Measurements from ENCODE around the gene LRCH3. TPM values are rescaled to one million over a fixed set of nuclear protein-coding genes. Genes with fewer than 3 reads are reported as not detected.
A peak's percentile ranks its signal among the peaks of the same experiment; 100 is the strongest.

The LRCH3 gene
- total RNA-seq, 1 experiment from 2014 or later, result 71.8 TPM

DNA sequence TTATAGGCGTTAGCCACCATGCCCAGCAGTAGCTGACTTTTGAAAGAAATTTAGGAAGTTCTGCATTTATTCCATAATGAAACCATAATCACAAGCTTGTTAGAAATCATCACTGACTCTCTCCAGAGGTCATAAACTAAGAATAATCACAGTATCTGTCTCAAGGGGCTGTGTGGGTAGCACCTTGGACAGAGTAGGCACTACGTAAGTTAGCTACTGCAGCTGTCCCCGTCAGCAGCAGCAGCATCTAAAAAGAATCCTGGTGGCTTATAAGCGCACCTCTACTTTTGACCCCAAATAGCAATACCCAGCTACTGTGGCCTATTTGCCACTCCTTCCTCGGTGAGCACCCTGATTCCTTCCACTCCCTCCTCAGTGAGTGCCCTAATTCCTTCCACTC is 101.1 kb downstream of the LRCH3 start:
- CTCF ChIA-PET, result no interaction called here
- POLR2A ChIA-PET (ENCODE audit: low non-redundant PET), result no interaction called here
- no peak for DNase-seq (ENCODE audit: low spot score)
- no peak overlapping the region for H3K27ac ChIP-seq (ENCODE audit: low read depth, low read length, poor library complexity, severe bottlenecking)
- H3K36me3 ChIP-seq (ENCODE audit: insufficient read depth, low read length, poor library complexity, severe bottlenecking), result no peaks in the 10 kb centered on the region
- H3K27me3 ChIP-seq (replicated peaks; ENCODE audit: insufficient read depth, low read depth, low read length, poor library complexity), result no peaks in the 10 kb centered on the region
- TF ChIP-seq, protein P1, sequence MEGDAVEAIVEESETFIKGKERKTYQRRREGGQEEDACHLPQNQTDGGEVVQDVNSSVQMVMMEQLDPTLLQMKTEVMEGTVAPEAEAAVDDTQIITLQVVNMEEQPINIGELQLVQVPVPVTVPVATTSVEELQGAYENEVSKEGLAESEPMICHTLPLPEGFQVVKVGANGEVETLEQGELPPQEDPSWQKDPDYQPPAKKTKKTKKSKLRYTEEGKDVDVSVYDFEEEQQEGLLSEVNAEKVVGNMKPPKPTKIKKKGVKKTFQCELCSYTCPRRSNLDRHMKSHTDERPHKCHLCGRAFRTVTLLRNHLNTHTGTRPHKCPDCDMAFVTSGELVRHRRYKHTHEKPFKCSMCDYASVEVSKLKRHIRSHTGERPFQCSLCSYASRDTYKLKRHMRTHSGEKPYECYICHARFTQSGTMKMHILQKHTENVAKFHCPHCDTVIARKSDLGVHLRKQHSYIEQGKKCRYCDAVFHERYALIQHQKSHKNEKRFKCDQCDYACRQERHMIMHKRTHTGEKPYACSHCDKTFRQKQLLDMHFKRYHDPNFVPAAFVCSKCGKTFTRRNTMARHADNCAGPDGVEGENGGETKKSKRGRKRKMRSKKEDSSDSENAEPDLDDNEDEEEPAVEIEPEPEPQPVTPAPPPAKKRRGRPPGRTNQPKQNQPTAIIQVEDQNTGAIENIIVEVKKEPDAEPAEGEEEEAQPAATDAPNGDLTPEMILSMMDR (conservative IDR thresholded peaks at IDR 0.05; ENCODE audit: low read depth, low read length), result no peak
- no peak for TF ChIP-seq EZH2 (IDR thresholded peaks at IDR 0.05; ENCODE audit: borderline replicate concordance, low read depth, low read length, poor library complexity, severe bottlenecking)
- no peaks in the 10 kb centered on the region for H3K4me1 ChIP-seq (ENCODE audit: insufficient read depth, low read length, poor library complexity, severe bottlenecking)
- no peaks in the 10 kb centered on the region for H3K9me3 ChIP-seq (ENCODE audit: low read depth, low read length, poor library complexity, severe bottlenecking)
- BruUV-seq (replicated peaks), result no TSS peak
- no peak overlapping the region for H3K4me3 ChIP-seq (ENCODE audit: low read depth, low read length, poor library complexity, severe bottlenecking)
- intact Hi-C loops (cut with micrococcal nuclease; ENCODE audit: unreplicated experiment), result no loop called here

DNA sequence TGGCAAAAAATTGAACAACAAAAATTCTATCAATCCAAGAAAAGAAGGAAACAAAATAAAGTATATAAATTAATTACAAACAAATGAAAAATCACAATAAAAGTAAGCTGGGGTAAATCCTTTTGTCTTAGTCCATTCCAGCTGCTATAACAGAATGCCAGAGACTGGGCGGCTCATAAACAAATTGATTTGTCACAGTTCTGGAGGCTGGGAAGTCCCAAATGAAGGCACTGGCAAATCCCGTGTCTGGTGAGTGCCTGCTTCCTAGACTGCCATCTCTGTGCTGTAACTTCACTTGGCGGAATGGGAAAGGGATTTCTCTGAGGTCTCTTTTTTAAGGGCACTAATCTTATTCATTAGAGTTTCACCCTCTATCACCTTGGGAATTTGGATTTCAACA is 105.4 kb downstream of the LRCH3 start:
- DNase-seq (ENCODE audit: low spot score), result peak; percentile 44

DNA sequence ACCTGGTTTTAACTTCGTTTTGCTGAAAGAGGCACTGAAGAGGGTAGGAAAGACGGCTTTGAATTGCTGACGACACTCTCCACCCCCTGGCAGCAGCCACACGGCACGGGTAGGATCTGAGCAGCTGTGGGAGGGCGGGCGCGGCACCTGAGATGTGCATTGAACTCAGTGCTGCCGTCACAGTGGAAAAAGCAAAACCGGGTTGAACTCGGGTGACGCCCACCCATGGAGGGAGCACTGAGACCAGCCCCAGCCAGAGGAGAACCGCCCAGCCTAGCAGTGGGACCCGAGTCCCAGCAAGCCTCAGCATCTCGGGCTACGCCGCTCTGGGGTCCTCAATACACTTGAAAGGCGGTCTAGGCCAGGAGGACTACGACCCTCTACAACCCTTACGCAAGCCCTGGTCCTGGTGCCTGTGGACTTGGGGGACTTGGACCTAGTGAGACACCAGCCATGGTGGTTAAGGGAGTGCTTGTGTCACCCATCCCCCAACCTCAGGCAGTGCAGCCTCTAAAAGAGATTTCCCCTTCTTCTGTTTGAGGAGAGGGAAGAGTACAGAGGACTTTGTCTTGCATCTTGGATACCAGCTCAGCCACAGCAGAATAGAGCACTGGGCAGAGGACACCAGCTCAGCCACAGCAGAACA is 108.9 kb downstream of the LRCH3 start:
- TF ChIP-seq, protein P1 (conservative IDR thresholded peaks at IDR 0.05; ENCODE audit: low read depth, low read length), result no peak
- no peak for TF ChIP-seq EZH2 (IDR thresholded peaks at IDR 0.05; ENCODE audit: borderline replicate concordance, low read depth, low read length, poor library complexity, severe bottlenecking)
- Histone ChIP-seq H3K36me3 (ENCODE audit: insufficient read depth, low read length, poor library complexity, severe bottlenecking) (no peaks in the 10 kb centered on the region), H3K9me3 (ENCODE audit: low read depth, low read length, poor library complexity, severe bottlenecking) (no peaks in the 10 kb centered on the region), H3K27me3 (replicated peaks; ENCODE audit: insufficient read depth, low read depth, low read length, poor library complexity) (no peaks in the 10 kb centered on the region), H3K27ac (ENCODE audit: low read depth, low read length, poor library complexity, severe bottlenecking) (no peak overlapping the region), H3K4me1 (ENCODE audit: insufficient read depth, low read length, poor library complexity, severe bottlenecking) (no peaks in the 10 kb centered on the region), H3K4me3 (ENCODE audit: low read depth, low read length, poor library complexity, severe bottlenecking) (no peak overlapping the region)
- DNase-seq (ENCODE audit: low spot score), result no peak
- CTCF ChIA-PET, result no interaction called here
- no TSS peak for BruUV-seq (replicated peaks)
- POLR2A ChIA-PET (ENCODE audit: low non-redundant PET), result no interaction called here
- intact Hi-C loops (cut with micrococcal nuclease; ENCODE audit: unreplicated experiment), result no loop called here

More for the DNA sequence above, 105.4 kb downstream of the LRCH3 start:
- no peaks in the 10 kb centered on the region for H3K36me3 ChIP-seq (ENCODE audit: insufficient read depth, low read length, poor library complexity, severe bottlenecking)
- no TSS peak for BruUV-seq (replicated peaks)
- no peaks in the 10 kb centered on the region for H3K4me1 ChIP-seq (ENCODE audit: insufficient read depth, low read length, poor library complexity, severe bottlenecking)
- TF ChIP-seq EZH2 (IDR thresholded peaks at IDR 0.05; ENCODE audit: borderline replicate concordance, low read depth, low read length, poor library complexity, severe bottlenecking), result no peak
- TF ChIP-seq, protein P1 (conservative IDR thresholded peaks at IDR 0.05; ENCODE audit: low read depth, low read length), result no peak
- H3K4me3 ChIP-seq (ENCODE audit: low read depth, low read length, poor library complexity, severe bottlenecking), result no peak overlapping the region
- CTCF ChIA-PET, result no interaction called here
- no peak overlapping the region for H3K27ac ChIP-seq (ENCODE audit: low read depth, low read length, poor library complexity, severe bottlenecking)
- H3K27me3 ChIP-seq (replicated peaks; ENCODE audit: insufficient read depth, low read depth, low read length, poor library complexity), result no peaks in the 10 kb centered on the region
- intact Hi-C loops (cut with micrococcal nuclease; ENCODE audit: unreplicated experiment), result no loop called here
- POLR2A ChIA-PET (ENCODE audit: low non-redundant PET), result no interaction called here
- H3K9me3 ChIP-seq (ENCODE audit: low read depth, low read length, poor library complexity, severe bottlenecking), result no peaks in the 10 kb centered on the region

Measured in A673 (cell line).